Measurements from ENCODE around the gene PLIN1. TPM values are rescaled to one million over a fixed set of nuclear protein-coding genes. Genes with fewer than 3 reads are reported as not detected.

The PLIN1 gene
- total RNA-seq, 1 experiment from 2014 or later = 0.32 TPM

DNA sequence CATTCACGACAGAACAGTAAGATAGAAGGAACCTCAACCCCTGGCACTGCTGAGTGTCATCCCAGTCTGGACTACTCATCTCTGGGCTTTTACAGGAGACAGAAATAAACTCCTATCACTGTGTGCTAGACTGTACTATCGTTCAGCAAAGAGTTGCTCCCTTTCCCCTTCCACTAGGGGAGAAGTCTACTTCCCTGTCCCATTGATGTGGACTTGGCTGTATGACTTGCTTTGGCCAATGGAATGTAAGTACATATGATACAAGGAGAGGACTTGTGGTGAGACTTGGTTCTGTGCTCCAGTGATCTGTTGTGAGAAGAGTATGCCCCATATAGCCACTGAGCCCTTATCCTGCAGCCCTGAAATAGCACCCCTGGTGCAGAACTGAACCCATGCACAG lies 18.6 kb downstream of the PLIN1 start:
- ATAC-seq = peak; percentile 74
- H3K9me3 ChIP-seq (ENCODE audit: control insufficient read depth in 1 of 2, insufficient read depth in 1 of 2, low read depth in 1 of 2, low read length in 2 of 2) = no peaks in the 10 kb centered on the region
- H3K27me3 ChIP-seq (ENCODE audit: insufficient read depth, low read length) = no peaks in the 10 kb centered on the region
- no peak overlapping the region for H3K4me2 ChIP-seq (ENCODE audit: low read length)
- RAD21 ChIA-PET (ENCODE audit: low non-redundant PET in 1 of 2, low total read pairs in 2 of 2, uncharacterized antibody in 2 of 2, unreplicated experiment in 2 of 2) = no interaction called here
- POLR2A ChIA-PET = interaction anchor here (0.5 kb wide), 1 partner anchor 47 kb away, joined by 3 read pairs; no protein-coding TSS in a partner anchor
- no peaks in the 10 kb centered on the region for H4K20me1 ChIP-seq (ENCODE audit: insufficient read depth)
- DNase-seq (ENCODE audit: low read depth, low spot score) = no peak
- no peaks in the 10 kb centered on the region for H3K79me2 ChIP-seq (ENCODE audit: insufficient read depth, low read length)
- TF ChIP-seq ZFX (IDR thresholded peaks at IDR 0.05) = no peak
- TF ChIP-seq, protein P1, sequence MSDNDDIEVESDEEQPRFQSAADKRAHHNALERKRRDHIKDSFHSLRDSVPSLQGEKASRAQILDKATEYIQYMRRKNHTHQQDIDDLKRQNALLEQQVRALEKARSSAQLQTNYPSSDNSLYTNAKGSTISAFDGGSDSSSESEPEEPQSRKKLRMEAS (IDR thresholded peaks at IDR 0.05) = no peak
- no peak for TF ChIP-seq SP1 (IDR thresholded peaks at IDR 0.05; ENCODE audit: low read depth)
- TF ChIP-seq FOSL1 (IDR thresholded peaks at IDR 0.05; ENCODE audit: low read depth) = no peak
- TF ChIP-seq, protein P2, sequence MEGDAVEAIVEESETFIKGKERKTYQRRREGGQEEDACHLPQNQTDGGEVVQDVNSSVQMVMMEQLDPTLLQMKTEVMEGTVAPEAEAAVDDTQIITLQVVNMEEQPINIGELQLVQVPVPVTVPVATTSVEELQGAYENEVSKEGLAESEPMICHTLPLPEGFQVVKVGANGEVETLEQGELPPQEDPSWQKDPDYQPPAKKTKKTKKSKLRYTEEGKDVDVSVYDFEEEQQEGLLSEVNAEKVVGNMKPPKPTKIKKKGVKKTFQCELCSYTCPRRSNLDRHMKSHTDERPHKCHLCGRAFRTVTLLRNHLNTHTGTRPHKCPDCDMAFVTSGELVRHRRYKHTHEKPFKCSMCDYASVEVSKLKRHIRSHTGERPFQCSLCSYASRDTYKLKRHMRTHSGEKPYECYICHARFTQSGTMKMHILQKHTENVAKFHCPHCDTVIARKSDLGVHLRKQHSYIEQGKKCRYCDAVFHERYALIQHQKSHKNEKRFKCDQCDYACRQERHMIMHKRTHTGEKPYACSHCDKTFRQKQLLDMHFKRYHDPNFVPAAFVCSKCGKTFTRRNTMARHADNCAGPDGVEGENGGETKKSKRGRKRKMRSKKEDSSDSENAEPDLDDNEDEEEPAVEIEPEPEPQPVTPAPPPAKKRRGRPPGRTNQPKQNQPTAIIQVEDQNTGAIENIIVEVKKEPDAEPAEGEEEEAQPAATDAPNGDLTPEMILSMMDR (IDR thresholded peaks at IDR 0.05 in 2 of 3, conservative IDR thresholded peaks at IDR 0.05 in 1 of 3; ENCODE audit: borderline replicate concordance in 1 of 3, insufficient read depth in 1 of 3, low read depth in 2 of 3, low read length in 2 of 3) = no peak
- BruUV-seq (replicated peaks) = no TSS peak
- H3K4me3 ChIP-seq (replicated peaks in 1 of 2; ENCODE audit: low read depth in 1 of 2, low read length in 2 of 2) = no peak overlapping the region
- H3K9ac ChIP-seq (ENCODE audit: low read length) = no peak overlapping the region
- H3K9me2 ChIP-seq (ENCODE audit: insufficient read depth) = no peaks in the 10 kb centered on the region
- intact Hi-C loops (cut with micrococcal nuclease) = no loop called here
- CTCF ChIA-PET = no interaction called here
- no peaks in the 10 kb centered on the region for H3K36me3 ChIP-seq (ENCODE audit: control insufficient read depth in 1 of 2, insufficient read depth in 2 of 2, low read length in 2 of 2)
- H3K27ac ChIP-seq (ENCODE audit: low read depth, low read length) = no peak overlapping the region
- peaks cover 0 to 5% of the 10 kb centered on the region in 2 experiments; a peak in 1 of 4 replicates for H3K4me1 ChIP-seq (ENCODE audit: control insufficient read depth in 1 of 2, insufficient read depth in 2 of 2, low read length in 2 of 2)
- no peak overlapping the region for H2AFZ ChIP-seq (ENCODE audit: low read depth, low read length, poor library complexity, severe bottlenecking)

DNA sequence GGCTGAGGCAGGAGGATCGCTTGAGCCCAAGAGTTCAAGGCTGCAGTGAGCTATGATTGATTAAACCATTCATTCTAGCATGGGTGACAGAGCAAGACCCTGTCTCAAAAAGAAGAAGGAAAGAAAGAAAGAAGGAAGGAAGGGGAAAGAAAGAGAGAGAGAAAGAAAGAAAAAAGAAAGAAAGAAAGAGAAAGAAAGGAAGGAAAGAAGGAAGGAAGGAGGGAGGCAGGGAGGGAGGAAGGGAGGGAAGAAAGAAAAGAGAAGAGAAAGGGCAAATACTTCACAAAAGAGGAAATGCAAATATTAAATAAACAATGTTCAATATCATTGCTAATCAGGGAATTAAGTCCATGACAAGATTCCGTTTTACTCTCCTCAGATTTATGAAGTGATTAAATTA lies 19.9 kb downstream of the PLIN1 start:
- no peaks in the 10 kb centered on the region for H4K20me1 ChIP-seq (ENCODE audit: insufficient read depth)
- H3K9me2 ChIP-seq (ENCODE audit: insufficient read depth) = no peaks in the 10 kb centered on the region
- no peak overlapping the region for H2AFZ ChIP-seq (ENCODE audit: low read depth, low read length, poor library complexity, severe bottlenecking)
- ChIA-PET RAD21 (ENCODE audit: low non-redundant PET in 1 of 2, low total read pairs in 2 of 2, uncharacterized antibody in 2 of 2, unreplicated experiment in 2 of 2) (no interaction called here), CTCF (interaction anchor here (2.6 kb wide), 1 partner anchor 14 kb away, joined by 7 read pairs; no protein-coding TSS in a partner anchor), POLR2A (interaction anchor here (0.6 kb wide), 1 partner anchor 16 kb away, joined by 3 read pairs; no protein-coding TSS in a partner anchor)
- no peaks in the 10 kb centered on the region for H3K79me2 ChIP-seq (ENCODE audit: insufficient read depth, low read length)
- no peaks in the 10 kb centered on the region for H3K36me3 ChIP-seq (ENCODE audit: control insufficient read depth in 1 of 2, insufficient read depth in 2 of 2, low read length in 2 of 2)
- DNase-seq (ENCODE audit: low read depth, low spot score) (no peak), ATAC-seq (no peak)
- intact Hi-C loops (cut with micrococcal nuclease) = no loop called here
- BruUV-seq (replicated peaks) = no TSS peak
- H3K27me3 ChIP-seq (ENCODE audit: insufficient read depth, low read length) = no peaks in the 10 kb centered on the region
- peaks cover 0 to 5% of the 10 kb centered on the region in 2 experiments; a peak in 1 of 4 replicates for H3K4me1 ChIP-seq (ENCODE audit: control insufficient read depth in 1 of 2, insufficient read depth in 2 of 2, low read length in 2 of 2)
- H3K27ac ChIP-seq (ENCODE audit: low read depth, low read length) = no peak overlapping the region
- no peak overlapping the region for H3K9ac ChIP-seq (ENCODE audit: low read length)
- H3K9me3 ChIP-seq (ENCODE audit: control insufficient read depth in 1 of 2, insufficient read depth in 1 of 2, low read depth in 1 of 2, low read length in 2 of 2) = no peaks in the 10 kb centered on the region
- no peak overlapping the region for H3K4me2 ChIP-seq (ENCODE audit: low read length)
- H3K4me3 ChIP-seq (replicated peaks in 1 of 2; ENCODE audit: low read depth in 1 of 2, low read length in 2 of 2) = no peak overlapping the region
- TF ChIP-seq, protein P3, sequence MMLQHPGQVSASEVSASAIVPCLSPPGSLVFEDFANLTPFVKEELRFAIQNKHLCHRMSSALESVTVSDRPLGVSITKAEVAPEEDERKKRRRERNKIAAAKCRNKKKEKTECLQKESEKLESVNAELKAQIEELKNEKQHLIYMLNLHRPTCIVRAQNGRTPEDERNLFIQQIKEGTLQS (IDR thresholded peaks at IDR 0.05) = no peak
- TF ChIP-seq SP1 (IDR thresholded peaks at IDR 0.05; ENCODE audit: low read depth) (no peak), YY1 (IDR thresholded peaks at IDR 0.05; ENCODE audit: extremely low read depth, insufficient replicate concordance, low read depth, low read length) (no peak), CBX3 (IDR thresholded peaks at IDR 0.05; ENCODE audit: low read depth) (no peak), CEBPB (IDR thresholded peaks at IDR 0.05; ENCODE audit: low read depth) (no peak), EZH2phosphoT487 (IDR thresholded peaks at IDR 0.05; ENCODE audit: borderline replicate concordance) (no peak), ZNF274 (IDR thresholded peaks at IDR 0.05; ENCODE audit: low read depth, low read length) (no peak), ELF1 (IDR thresholded peaks at IDR 0.05; ENCODE audit: borderline replicate concordance, low read depth) (no peak), RAD21 (IDR thresholded peaks at IDR 0.05; ENCODE audit: low read depth) (no peak), SRF (IDR thresholded peaks at IDR 0.05; ENCODE audit: low read depth) (no peak), EGR1 (IDR thresholded peaks at IDR 0.05; ENCODE audit: low read depth) (no peak)
- TF ChIP-seq, protein P1 (IDR thresholded peaks at IDR 0.05) = no peak
- TF ChIP-seq, protein P4, sequence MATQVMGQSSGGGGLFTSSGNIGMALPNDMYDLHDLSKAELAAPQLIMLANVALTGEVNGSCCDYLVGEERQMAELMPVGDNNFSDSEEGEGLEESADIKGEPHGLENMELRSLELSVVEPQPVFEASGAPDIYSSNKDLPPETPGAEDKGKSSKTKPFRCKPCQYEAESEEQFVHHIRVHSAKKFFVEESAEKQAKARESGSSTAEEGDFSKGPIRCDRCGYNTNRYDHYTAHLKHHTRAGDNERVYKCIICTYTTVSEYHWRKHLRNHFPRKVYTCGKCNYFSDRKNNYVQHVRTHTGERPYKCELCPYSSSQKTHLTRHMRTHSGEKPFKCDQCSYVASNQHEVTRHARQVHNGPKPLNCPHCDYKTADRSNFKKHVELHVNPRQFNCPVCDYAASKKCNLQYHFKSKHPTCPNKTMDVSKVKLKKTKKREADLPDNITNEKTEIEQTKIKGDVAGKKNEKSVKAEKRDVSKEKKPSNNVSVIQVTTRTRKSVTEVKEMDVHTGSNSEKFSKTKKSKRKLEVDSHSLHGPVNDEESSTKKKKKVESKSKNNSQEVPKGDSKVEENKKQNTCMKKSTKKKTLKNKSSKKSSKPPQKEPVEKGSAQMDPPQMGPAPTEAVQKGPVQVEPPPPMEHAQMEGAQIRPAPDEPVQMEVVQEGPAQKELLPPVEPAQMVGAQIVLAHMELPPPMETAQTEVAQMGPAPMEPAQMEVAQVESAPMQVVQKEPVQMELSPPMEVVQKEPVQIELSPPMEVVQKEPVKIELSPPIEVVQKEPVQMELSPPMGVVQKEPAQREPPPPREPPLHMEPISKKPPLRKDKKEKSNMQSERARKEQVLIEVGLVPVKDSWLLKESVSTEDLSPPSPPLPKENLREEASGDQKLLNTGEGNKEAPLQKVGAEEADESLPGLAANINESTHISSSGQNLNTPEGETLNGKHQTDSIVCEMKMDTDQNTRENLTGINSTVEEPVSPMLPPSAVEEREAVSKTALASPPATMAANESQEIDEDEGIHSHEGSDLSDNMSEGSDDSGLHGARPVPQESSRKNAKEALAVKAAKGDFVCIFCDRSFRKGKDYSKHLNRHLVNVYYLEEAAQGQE (IDR thresholded peaks at IDR 0.05; ENCODE audit: low read depth) = no peak
